Activated CD4-positive, alpha-beta memory T cell treated with anti-CD3 and anti-CD28 coated beads for 36 hours (primary cell): Measurements from ENCODE around the gene ERMARD. TPM values are rescaled to one million over a fixed set of nuclear protein-coding genes. Genes with fewer than 3 reads are reported as not detected.

Experiments used
- CTCF ChIA-PET: fragments of 350-600 bp; sonication (Branson Sonifier 250); formaldehyde crosslinking; loops from one replicate; lab custom pipeline; 2021; ENCODE audit warnings: antibody characterized with exemption, inconsistent platforms; lab: Charles Lee
- POLR2A ChIA-PET: fragments of 350-600 bp; sonication (Branson Sonifier 250); formaldehyde crosslinking; loops from one replicate; lab custom pipeline; 2021; ENCODE audit warnings: antibody characterized with exemption; lab: Charles Lee
- DNase-seq: peaks from one replicate; pipeline ENCODE4 v3.0.0-alpha.2; 2020
- H3K27ac Mint-ChIP-seq: one replicate; pipeline ENCODE4 v1.8.0; 2021; ENCODE audit warnings: mixed read lengths
- H3K27me3 Mint-ChIP-seq: one replicate; pipeline ENCODE4 v1.8.0; 2021; ENCODE audit warnings: mixed read lengths
- H3K36me3 Mint-ChIP-seq: one replicate; pipeline ENCODE4 v1.8.0; 2021; ENCODE audit warnings: mixed read lengths
- H3K4me1 Mint-ChIP-seq: one replicate; pipeline ENCODE4 v1.8.0; 2021; ENCODE audit warnings: low read depth, mixed read lengths
- H3K4me3 Mint-ChIP-seq: one replicate; pipeline ENCODE4 v1.8.0; 2021; ENCODE audit warnings: mild to moderate bottlenecking, mixed read lengths
- H3K9me3 Mint-ChIP-seq: one replicate; pipeline ENCODE4 v1.8.0; 2021; ENCODE audit warnings: mixed read lengths
- intact Hi-C: fragments of 100-400 bp; cut with micrococcal nuclease; formaldehyde crosslinking; loops from one replicate; pipeline ENCODE4 v1.15.1; 2023
- total RNA-seq, 2 experiments: library from RNA; stranded (reverse); gene quantifications; one replicate each; pipeline ENCODE4 v1.2.3, GENCODE V29; 2021

ERMARD gene
- total RNA-seq, 2 experiments from 2014 or later, result 23.9 to 24.6 TPM

DNA sequence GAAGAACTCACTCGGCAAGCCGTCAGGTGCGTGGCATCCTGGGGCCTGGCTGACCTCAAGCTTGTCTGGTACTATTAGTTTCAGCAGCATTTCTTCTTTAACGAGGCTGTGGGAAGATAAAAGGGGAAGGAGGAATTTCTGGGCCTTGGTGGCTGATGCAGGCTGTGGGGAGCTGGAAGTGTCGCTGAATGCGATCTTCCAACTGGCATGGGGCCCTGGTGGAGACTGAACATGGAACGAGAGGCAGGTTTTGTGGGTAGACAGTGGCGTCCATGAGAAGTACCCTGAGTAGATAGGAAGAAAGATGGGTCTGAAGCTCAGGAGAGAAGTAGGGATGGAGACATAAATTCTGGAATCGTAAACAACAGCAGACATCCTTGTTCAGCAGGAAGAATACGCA lies 23.9 kb downstream of the ERMARD start:
- H3K4me3 Mint-ChIP-seq, result no peak overlapping the region
- no peaks in the 10 kb centered on the region for H3K27me3 Mint-ChIP-seq
- CTCF ChIA-PET, result no interaction called here
- H3K36me3 Mint-ChIP-seq, result peaks cover 23% of the 10 kb centered on the region
- no peaks in the 10 kb centered on the region for H3K4me1 Mint-ChIP-seq
- H3K27ac Mint-ChIP-seq, result no peak overlapping the region
- H3K9me3 Mint-ChIP-seq, result no peaks in the 10 kb centered on the region
- intact Hi-C loops, result no loop called here
- DNase-seq, result no peak
- POLR2A ChIA-PET, result no interaction called here

DNA sequence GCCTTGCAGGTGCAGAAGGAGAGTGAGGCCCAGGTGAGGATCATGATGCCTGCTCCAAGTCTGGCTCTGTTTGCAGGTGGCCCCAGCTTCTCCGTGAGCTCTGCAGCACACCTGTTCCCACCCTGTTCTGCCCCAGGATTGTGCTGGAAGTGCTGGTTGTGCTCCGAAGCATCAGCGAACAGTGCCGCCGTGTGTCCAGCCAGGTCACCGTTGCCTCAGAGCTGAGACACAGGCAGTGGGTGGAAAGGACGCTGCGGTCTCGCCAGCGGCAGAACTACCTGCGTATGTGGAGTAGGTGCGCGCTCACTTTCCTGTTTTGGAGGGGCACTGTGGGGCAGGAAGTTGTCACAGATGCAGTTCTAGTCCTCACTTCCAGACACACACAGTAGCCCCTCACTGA lies 25.0 kb downstream of the ERMARD start:
- Mint-ChIP-seq H3K4me1 (no peaks in the 10 kb centered on the region), H3K27me3 (no peaks in the 10 kb centered on the region), H3K36me3 (peaks cover 32% of the 10 kb centered on the region), H3K9me3 (no peaks in the 10 kb centered on the region), H3K27ac (no peak overlapping the region), H3K4me3 (no peak overlapping the region)
- DNase-seq, result no peak
- ChIA-PET POLR2A (no interaction called here), CTCF (no interaction called here)
- intact Hi-C loops, result no loop called here

DNA sequence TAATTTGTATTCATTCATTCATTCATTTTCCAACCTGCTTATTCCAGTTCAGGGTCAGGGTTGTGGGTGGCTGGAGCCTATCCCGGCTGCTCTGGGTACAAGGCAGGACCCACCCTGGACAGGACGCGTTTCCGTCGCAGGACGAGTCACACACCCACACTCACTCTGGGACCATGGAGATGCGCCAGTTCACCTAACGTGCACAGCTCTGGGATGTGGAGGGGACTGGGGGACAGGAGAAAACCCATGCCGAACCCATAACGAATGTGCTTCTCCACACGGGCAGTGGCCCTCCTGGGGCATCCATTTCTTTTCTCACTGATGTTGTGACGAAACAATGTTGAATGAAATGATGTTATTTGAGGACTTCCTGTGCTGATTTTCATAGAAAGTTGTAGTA lies 26.5 kb downstream of the ERMARD start:
- DNase-seq, result no peak
- no peak overlapping the region for H3K4me3 Mint-ChIP-seq
- no peaks in the 10 kb centered on the region for H3K4me1 Mint-ChIP-seq
- H3K36me3 Mint-ChIP-seq, result peaks cover 31% of the 10 kb centered on the region
- H3K27ac Mint-ChIP-seq, result no peak overlapping the region
- no peaks in the 10 kb centered on the region for H3K27me3 Mint-ChIP-seq
- CTCF ChIA-PET, result interaction anchor here (1.3 kb wide), 1 partner anchor 12 kb away, joined by 5 read pairs; no protein-coding TSS in a partner anchor
- intact Hi-C loops, result no loop called here
- POLR2A ChIA-PET, result no interaction called here
- H3K9me3 Mint-ChIP-seq, result no peaks in the 10 kb centered on the region

DNA sequence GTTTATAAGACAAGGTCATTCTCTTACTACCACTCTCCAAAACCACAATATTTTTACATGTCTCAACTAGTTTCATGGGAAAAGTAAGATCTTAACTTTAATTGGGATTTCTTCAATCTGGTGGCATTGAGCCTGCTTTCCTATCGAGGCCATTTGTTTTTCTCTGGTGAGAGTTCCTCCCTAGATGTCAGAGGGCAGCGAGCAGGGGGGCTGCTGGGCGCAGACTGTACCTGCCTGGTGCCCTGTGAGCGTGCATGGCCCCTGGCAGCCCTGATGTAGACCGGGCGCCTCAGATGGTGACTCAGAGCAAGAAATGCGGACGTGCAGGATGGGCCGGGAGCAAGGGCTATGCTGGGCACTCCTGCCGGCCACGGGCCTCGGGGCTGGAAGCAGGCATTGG lies 27.2 kb downstream of the ERMARD start:
- CTCF ChIA-PET, result no interaction called here
- Mint-ChIP-seq H3K4me1 (no peaks in the 10 kb centered on the region), H3K27me3 (no peaks in the 10 kb centered on the region), H3K4me3 (no peak overlapping the region), H3K36me3 (peaks cover 36% of the 10 kb centered on the region), H3K27ac (no peak overlapping the region), H3K9me3 (no peaks in the 10 kb centered on the region)
- POLR2A ChIA-PET, result no interaction called here
- DNase-seq, result no peak
- intact Hi-C loops, result no loop called here

DNA sequence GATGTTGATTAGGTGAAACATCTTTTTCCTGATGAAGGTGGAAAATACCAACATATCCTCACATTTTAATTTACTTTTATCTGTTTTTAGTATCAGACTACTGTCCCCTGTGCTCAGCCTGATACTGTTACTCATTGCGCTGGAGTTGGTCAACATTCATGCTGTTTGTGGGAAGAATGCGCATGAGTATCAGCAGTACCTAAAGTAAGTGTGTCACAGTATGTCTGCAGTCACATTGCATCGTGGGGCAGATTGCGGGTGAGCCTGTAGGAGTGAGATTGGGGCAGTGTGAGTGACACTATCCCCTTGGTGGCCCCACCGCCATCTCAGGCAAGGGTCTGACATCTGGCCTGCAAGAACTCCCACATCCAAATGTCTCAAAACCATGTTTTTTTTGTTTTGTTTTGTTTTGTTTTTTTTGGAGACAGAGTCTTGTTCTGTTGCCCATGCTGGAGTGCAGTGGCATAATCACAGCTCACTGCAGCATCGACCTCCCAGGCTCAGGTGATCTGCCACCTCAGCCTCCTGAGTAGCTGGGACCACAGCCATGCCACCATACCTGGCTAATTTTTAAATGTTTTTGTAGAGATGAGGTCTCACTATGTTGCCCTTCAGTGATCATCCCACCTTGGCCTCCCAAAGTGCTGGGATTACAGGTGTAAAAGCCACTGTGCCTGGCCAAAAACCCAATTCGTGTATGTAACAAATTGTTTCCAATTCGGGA lies 27.8 kb downstream of the ERMARD start:
- POLR2A ChIA-PET, result no interaction called here
- H3K9me3 Mint-ChIP-seq, result no peaks in the 10 kb centered on the region
- H3K27ac Mint-ChIP-seq, result no peak overlapping the region
- H3K27me3 Mint-ChIP-seq, result no peaks in the 10 kb centered on the region
- H3K4me3 Mint-ChIP-seq, result no peak overlapping the region
- intact Hi-C loops, result no loop called here
- CTCF ChIA-PET, result interaction anchor here (0.6 to 2.2 kb wide), 2 partner anchors 11 to 371 kb away, joined by 3 to 10 read pairs; no protein-coding TSS in a partner anchor
- H3K4me1 Mint-ChIP-seq, result no peaks in the 10 kb centered on the region
- no peak for DNase-seq
- H3K36me3 Mint-ChIP-seq, result peaks cover 37% of the 10 kb centered on the region

DNA sequence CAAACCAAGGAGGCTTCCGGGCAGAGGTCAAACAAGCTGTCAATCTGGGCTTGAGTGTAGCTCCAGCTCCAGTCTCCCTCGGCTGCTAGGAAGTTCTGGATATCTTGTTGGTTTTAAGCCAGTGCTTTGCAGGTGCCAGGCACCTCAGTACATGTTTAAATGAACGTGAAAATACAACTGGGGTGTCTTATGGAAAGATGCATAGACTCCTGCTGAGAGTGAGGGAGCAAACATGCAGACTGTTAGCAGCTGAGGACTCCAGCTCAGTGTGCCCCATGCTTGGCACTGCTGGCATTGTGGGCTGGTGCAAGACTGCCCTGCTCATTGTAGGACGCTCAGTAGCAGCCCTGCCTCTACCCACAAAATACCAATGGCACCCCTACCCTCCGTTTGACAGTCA lies 28.5 kb downstream of the ERMARD start:
- peaks cover 37% of the 10 kb centered on the region for H3K36me3 Mint-ChIP-seq
- CTCF ChIA-PET, result interaction anchor here (0.6 to 2.2 kb wide), 2 partner anchors 10 to 372 kb away, joined by 3 to 10 read pairs; no protein-coding TSS in a partner anchor
- H3K9me3 Mint-ChIP-seq, result no peaks in the 10 kb centered on the region
- H3K27me3 Mint-ChIP-seq, result no peaks in the 10 kb centered on the region
- H3K4me3 Mint-ChIP-seq, result no peak overlapping the region
- H3K4me1 Mint-ChIP-seq, result no peaks in the 10 kb centered on the region
- no peak overlapping the region for H3K27ac Mint-ChIP-seq
- POLR2A ChIA-PET, result interaction anchor here (0.5 kb wide), 1 partner anchor 123 kb away, joined by 3 read pairs; no protein-coding TSS in a partner anchor
- intact Hi-C loops, result no loop called here
- no peak for DNase-seq

DNA sequence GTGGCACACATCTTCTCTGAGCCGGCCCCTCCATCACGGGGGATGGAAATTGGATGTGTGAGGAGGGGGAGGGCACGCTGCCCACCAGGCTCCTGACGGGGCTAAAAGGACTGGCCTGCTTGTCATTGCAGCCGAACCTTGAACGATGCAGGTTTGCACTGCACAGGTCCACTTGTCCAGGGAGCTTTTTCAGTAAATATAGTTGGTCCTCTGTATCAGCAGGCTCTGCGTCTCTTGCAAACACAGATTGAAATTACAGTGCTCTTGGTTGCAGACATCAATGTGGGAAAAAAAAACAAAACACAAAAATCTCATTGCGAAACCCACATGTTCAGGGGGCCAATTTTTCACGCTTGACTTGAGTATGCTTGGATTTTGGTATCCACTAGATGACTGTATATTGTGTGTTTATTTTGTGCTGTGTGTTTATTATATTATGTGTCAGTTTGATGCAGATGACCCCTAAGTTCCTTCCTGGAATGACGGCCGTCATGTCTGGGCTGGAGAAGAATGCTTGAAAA lies 29.2 kb downstream of the ERMARD start:
- Mint-ChIP-seq H3K4me1 (no peaks in the 10 kb centered on the region), H3K27ac (no peak overlapping the region), H3K27me3 (no peaks in the 10 kb centered on the region), H3K4me3 (no peak overlapping the region), H3K36me3 (peaks cover 33% of the 10 kb centered on the region), H3K9me3 (no peaks in the 10 kb centered on the region)
- intact Hi-C loops, result no loop called here
- POLR2A ChIA-PET, result interaction anchor here (0.5 kb wide), 1 partner anchor 124 kb away, joined by 3 read pairs; no protein-coding TSS in a partner anchor
- no peak for DNase-seq
- CTCF ChIA-PET, result interaction anchor here (2.2 kb wide), 1 partner anchor 10 kb away, joined by 10 read pairs; no protein-coding TSS in a partner anchor

DNA sequence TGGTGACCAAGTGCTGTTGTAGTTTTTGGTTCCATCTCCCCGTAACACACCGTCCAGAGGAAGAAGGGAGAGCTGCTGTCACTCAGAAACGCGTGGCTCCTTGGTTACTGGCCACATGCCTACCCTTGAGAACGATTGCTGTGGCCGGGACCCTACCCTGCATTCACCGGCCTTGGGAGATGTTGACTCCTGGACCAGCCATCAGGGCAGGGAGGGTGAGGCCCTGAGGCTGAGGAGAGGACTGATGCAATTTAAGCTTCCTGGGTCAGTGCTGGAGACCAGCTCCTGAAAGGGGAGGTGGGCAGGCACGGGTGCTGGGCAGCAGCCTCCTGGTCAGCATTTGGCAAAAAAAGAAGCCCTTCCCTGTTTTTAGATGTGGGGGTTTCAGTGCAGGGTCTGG lies 31.5 kb downstream of the ERMARD start:
- Mint-ChIP-seq H3K4me3 (no peak overlapping the region), H3K27me3 (no peaks in the 10 kb centered on the region), H3K4me1 (no peaks in the 10 kb centered on the region), H3K27ac (no peak overlapping the region), H3K36me3 (peaks cover 28% of the 10 kb centered on the region), H3K9me3 (no peaks in the 10 kb centered on the region)
- intact Hi-C loops, result no loop called here
- POLR2A ChIA-PET, result no interaction called here
- no peak for DNase-seq
- CTCF ChIA-PET, result no interaction called here

DNA sequence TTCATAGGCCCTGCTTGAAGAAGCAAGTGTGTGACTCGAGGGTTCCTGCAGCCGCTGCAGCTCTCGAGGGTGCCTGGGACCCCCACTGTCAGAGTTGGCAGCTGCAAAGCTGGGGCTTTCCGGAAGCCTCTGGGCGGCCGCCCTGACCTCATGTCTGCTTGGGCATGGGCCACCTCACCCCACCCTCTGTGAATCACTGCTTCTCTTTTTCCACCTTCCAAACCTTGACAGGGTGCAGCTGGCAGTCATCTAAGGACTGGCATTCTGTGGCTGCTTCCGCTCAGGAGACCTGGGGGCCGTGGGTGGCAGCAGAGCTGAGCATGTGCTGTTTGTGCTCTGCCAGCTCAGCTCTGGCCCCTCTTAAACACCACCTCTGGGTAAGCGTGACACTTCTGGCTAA lies 32.0 kb downstream of the ERMARD start:
- H3K27me3 Mint-ChIP-seq, result no peaks in the 10 kb centered on the region
- H3K36me3 Mint-ChIP-seq, result peaks cover 27% of the 10 kb centered on the region
- ChIA-PET CTCF (no interaction called here), POLR2A (no interaction called here)
- H3K27ac Mint-ChIP-seq, result no peak overlapping the region
- H3K9me3 Mint-ChIP-seq, result no peaks in the 10 kb centered on the region
- intact Hi-C loops, result no loop called here
- no peaks in the 10 kb centered on the region for H3K4me1 Mint-ChIP-seq
- DNase-seq, result no peak
- H3K4me3 Mint-ChIP-seq, result no peak overlapping the region

DNA sequence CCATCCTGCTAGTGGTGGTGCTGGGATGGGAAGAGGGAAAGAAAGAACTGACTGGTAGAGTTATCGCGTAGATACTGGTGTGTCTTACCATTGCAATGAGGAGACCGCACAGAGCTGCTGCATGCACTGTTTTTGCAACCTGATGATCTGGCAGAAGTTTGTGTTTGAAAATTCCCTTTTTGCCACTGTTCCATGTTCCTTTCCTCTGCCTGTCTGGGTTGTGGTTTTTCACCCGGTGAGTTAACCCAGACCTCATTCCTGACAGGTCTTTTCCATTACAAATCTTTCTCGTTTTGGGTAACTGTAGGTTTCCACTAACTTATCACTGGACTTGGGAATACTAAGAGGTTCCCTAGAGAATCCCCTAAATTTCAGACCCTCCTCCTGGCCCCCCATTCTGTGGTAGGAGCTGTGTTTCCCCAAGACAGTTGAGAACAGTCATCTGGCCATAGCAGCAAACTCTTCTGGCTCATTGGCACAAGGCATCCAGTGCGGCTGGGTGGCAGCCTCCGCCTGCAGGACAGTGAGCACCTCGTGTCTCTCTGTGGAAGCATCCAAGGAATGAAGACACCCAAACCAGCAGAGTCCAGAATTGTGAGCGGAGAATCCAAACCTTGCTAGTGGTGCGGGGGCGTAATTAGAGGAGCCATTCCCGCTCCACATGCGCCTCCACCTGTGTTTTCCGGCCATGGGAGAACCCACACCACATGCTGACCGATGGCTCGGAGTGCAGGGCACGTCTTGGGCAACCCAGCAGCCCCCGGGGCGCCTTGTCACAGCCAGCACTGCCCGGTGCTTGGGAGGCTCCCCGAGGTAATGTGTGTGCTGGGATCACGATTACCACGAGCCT lies 32.8 kb downstream of the ERMARD start:
- H3K36me3 Mint-ChIP-seq, result peaks cover 27% of the 10 kb centered on the region
- ChIA-PET POLR2A (no interaction called here), CTCF (no interaction called here)
- H3K4me3 Mint-ChIP-seq, result no peak overlapping the region
- no peak overlapping the region for H3K27ac Mint-ChIP-seq
- H3K4me1 Mint-ChIP-seq, result no peaks in the 10 kb centered on the region
- no peaks in the 10 kb centered on the region for H3K27me3 Mint-ChIP-seq
- no peak for DNase-seq
- intact Hi-C loops, result no loop called here
- H3K9me3 Mint-ChIP-seq, result no peaks in the 10 kb centered on the region

DNA sequence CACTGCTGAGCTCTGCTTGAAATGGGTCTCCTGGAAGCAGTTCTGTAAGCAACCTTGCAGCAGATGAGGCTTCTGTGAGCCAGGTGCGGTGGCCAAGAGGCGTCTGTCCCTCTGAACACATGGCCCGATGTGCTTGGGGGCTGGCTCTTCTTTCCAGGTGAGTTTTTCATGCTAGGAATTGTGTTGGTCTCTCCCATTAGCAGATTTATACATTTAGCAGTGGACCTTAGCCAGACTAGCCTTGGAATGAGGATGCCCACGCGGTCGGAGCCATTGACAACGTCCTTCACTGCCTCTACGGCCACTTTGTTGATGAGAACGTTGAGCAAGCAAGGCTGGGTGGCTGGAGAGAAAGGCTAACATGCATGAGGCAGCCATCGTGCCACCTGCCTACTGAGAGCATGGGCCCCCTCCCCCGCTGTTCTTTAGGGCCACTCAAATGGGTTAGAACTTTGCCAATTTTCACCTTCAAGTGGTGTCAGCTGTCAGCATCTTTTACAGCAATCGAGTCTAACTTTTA lies 33.5 kb downstream of the ERMARD start:
- intact Hi-C loops, result no loop called here
- ChIA-PET CTCF (no interaction called here), POLR2A (no interaction called here)
- Mint-ChIP-seq H3K27ac (no peak overlapping the region), H3K27me3 (no peaks in the 10 kb centered on the region), H3K36me3 (peaks cover 27% of the 10 kb centered on the region), H3K4me1 (peaks cover 5% of the 10 kb centered on the region), H3K9me3 (no peaks in the 10 kb centered on the region), H3K4me3 (no peak overlapping the region)
- DNase-seq, result no peak

DNA sequence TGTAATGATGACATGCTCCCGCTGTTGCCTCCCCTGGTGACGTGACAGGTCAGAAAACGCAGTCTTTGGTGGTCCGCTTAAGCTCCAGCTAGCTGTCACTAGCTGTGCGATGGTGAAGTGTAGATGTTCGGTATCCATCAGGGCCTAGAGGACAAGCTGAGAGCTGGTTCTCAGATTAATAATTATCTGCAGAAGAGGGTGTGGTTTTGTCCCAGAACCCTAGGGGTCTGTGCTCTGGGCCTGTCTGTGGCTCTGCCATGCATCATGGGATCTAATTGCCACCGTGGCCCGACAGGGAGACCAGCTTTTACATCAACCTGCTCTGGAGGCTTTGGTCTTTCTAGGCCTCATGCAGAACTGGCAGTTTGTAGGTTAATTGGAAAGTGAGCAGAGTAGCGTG lies 34.1 kb downstream of the ERMARD start:
- no peaks in the 10 kb centered on the region for H3K27me3 Mint-ChIP-seq
- ChIA-PET CTCF (no interaction called here), POLR2A (no interaction called here)
- peaks cover 12% of the 10 kb centered on the region for H3K4me1 Mint-ChIP-seq
- H3K4me3 Mint-ChIP-seq, result no peak overlapping the region
- DNase-seq, result no peak
- H3K27ac Mint-ChIP-seq, result no peak overlapping the region
- intact Hi-C loops, result no loop called here
- H3K36me3 Mint-ChIP-seq, result peaks cover 21% of the 10 kb centered on the region
- no peaks in the 10 kb centered on the region for H3K9me3 Mint-ChIP-seq
